Measurements from ENCODE around the gene SORCS2. TPM values are rescaled to one million over a fixed set of nuclear protein-coding genes. Genes with fewer than 3 reads are reported as not detected.

SORCS2 gene
- total and polyA plus RNA-seq, 4 donors, result 0.05 to 8.4 (median 1.8) TPM

DNA sequence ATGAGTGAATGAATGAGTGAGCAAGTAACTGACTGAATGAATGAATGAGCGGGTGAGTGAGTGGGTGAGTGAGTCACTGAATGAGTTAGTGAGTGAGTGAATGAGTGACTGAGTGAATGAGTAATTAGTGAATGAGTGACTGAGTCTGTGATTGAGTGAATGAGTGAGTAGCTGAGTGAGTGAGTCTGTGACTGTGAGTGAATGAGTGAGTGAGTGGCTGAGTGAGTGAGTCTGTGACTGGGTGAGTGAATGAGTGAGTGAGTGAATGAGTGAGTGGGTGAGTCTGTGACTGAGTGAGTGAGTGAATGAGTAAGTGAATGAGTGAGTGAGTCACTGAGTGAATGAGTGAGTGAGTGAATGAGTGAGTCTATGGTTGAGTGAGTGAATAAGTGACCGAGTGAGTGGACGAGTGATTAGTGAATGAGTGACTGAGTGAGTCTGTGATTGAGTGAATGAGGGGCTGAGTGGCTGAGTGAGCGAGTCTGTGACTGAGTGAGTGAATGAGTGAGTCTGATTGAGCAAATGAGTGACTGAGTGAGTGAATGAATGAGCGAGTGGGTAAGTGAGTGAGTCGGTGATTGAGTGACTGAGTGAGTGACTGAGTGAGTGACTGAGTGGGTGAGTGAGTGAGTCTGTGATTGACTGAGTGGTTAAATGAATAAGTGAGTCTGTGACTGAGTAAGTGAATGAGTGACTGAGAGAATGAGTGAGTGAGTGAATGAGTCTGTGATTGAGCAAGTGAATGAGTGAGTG is 465.4 kb downstream of the SORCS2 start:
- Histone ChIP-seq H3K27me3 (ENCODE audit: control insufficient read depth in 1 of 2, insufficient read depth in 2 of 2, low read length in 1 of 2) (no peaks in the 10 kb centered on the region), H3K9me3 (ENCODE audit: control insufficient read depth, low read length) (no peaks in the 10 kb centered on the region), H3K4me1 (ENCODE audit: control insufficient read depth in 1 of 2, insufficient read depth in 2 of 2, low read length in 2 of 2) (no peaks in the 10 kb centered on the region), H3K27ac (ENCODE audit: low read depth in 1 of 2, low read length in 2 of 2) (no peak overlapping the region), H3K4me3 (ENCODE audit: low read length in 2 of 2) (no peak overlapping the region), H3K36me3 (ENCODE audit: control insufficient read depth in 1 of 2, insufficient read depth in 2 of 2, low read length in 1 of 2) (no peaks in the 10 kb centered on the region)
- WGBS, 2 donors, result 98 to 100% methylated on average over 6 of the region's 6 CpGs
- intact Hi-C loops (cut with DNase I), result no loop called here
- no peak for DNase-seq
- ATAC-seq (ENCODE audit: low FRiP score), result no peak

DNA sequence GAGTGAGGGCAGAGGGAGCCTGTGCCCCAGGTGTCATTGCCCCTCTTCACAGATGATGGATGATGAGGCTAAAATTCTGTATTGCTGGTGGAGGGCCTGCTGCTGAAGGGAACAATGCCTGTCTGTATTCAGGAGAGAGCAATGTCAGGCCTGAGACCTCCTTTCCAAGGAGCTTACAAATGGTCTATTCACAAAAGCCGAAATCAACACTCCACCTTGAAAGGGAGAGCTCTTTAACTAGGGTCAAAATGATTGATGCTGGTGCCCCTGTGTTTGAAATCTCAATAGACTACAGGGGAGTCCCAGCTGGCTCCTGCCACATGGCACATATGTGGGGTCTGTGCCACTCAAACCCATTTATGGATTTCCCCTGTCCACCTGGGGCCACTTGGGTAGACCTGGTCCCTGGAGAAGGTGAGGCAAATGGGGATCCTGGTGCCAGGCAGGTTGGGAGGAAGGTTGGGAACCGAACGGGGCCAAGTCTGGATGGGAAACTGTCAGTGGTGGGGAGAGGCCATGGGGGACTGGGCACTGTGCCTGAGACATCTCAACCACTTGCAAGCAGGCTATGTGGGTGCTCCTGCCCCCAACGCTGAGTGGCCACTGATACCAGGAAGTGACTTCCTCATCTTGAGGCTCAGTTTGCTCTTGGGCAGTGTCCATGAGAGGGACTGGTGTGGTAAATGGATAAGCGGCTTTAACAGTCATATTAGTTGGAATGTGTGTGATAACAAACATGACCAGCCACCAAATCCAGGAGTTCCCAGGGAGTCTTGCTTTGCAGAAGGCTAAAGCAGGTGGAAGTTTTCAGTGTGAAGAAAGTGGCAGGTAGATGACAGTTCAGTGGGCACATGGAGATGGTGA is 466.2 kb downstream of the SORCS2 start:
- H3K9me3 ChIP-seq (ENCODE audit: control insufficient read depth, low read length), result no peaks in the 10 kb centered on the region
- intact Hi-C loops (cut with DNase I), result no loop called here
- no peak for ATAC-seq (ENCODE audit: low FRiP score)
- no peak for DNase-seq
- 88 to 92% methylated on average over 5 of the region's 5 CpGs for WGBS, 2 donors
- no peak overlapping the region for H3K27ac ChIP-seq (ENCODE audit: low read depth in 1 of 2, low read length in 2 of 2)
- no peaks in the 10 kb centered on the region for H3K36me3 ChIP-seq (ENCODE audit: control insufficient read depth in 1 of 2, insufficient read depth in 2 of 2, low read length in 1 of 2)
- no peaks in the 10 kb centered on the region for H3K4me1 ChIP-seq (ENCODE audit: control insufficient read depth in 1 of 2, insufficient read depth in 2 of 2, low read length in 2 of 2)
- H3K27me3 ChIP-seq (ENCODE audit: control insufficient read depth in 1 of 2, insufficient read depth in 2 of 2, low read length in 1 of 2), result no peaks in the 10 kb centered on the region
- H3K4me3 ChIP-seq (ENCODE audit: low read length in 2 of 2), result no peak overlapping the region

DNA sequence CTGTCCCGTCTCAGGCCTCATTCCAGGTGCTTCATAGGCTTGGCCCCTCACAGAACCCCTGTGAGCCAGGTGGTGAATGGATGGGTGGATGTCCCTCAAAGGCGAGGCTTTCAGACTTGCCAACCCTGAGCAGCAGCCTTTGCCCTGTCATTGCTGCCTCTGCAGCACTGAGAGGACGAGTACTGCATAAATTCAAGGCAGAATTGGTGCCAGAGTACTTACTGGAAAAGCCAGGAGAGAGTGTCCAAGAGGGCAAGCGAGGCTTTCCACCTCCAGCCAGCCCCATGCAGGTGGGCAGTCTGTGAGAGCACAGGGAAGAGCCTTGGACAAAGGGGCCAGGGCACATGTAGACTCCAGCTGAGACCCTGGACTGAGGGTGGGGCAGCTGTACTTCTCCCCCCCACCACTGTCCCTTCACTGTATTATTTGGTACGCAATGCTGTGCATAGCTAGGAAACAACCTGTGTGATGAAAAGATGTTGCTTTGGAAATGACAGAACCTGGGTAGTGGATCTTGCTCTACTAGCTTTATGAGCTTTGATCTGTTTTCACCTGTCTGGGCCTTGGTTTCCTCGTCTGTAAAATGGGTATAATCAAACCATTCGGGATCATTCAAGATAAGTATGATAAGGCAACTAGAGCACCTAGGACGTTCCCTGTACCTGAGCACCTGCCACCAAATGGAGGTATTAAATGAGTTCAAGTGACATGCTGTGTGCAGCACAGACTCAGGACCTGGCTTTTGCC is 467.3 kb downstream of the SORCS2 start:
- WGBS, 2 donors, result 85 to 86% methylated on average over 8 of the region's 8 CpGs
- no peak for ATAC-seq (ENCODE audit: low FRiP score)
- no peaks in the 10 kb centered on the region for H3K9me3 ChIP-seq (ENCODE audit: control insufficient read depth, low read length)
- intact Hi-C loops (cut with DNase I), result no loop called here
- H3K27ac ChIP-seq (ENCODE audit: low read depth in 1 of 2, low read length in 2 of 2), result no peak overlapping the region
- no peaks in the 10 kb centered on the region for H3K36me3 ChIP-seq (ENCODE audit: control insufficient read depth in 1 of 2, insufficient read depth in 2 of 2, low read length in 1 of 2)
- no peak overlapping the region for H3K4me3 ChIP-seq (ENCODE audit: low read length in 2 of 2)
- no peaks in the 10 kb centered on the region for H3K27me3 ChIP-seq (ENCODE audit: control insufficient read depth in 1 of 2, insufficient read depth in 2 of 2, low read length in 1 of 2)
- H3K4me1 ChIP-seq (ENCODE audit: control insufficient read depth in 1 of 2, insufficient read depth in 2 of 2, low read length in 2 of 2), result no peaks in the 10 kb centered on the region
- DNase-seq, result no peak

DNA sequence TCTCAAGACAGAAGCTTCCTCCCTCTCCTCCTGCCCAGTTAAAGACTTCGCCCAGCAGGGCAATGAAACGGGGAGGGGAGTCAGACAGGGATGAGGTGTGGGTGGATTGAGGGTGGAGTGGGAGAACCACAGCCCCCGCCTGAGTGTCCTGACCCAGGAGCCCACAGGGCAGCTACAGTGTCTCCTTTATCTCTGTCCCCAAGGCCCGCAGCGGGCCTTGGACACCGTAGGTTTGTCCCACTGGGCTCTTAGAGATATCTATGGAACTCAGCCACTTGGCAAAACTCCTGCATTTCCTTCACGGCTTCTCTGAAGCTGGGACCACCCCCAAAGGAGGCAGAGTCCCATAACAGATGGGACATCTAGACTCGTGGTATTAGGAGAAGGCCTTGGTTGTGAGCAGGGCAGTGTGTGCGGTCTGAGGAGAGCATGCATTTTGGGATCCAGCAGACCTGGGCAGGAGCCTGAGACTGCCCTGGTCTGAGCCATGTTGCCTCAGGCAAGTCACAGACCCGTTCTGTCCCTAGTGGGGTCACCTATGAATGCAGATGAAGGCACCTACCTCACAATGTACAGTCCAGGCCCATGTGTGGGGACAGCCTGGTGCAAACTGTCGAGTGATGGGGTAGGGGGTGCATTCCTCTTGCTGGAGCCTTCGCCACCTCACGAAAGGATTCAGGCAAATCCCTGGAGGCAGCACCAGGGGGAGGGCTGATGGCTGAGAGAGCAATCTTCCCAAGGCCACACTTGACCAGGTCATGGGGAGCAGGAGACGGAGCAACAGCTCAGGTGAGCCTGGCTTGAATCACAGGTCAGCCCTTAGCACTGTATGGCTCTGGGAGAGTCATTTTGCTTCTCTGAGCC is 468.1 kb downstream of the SORCS2 start:
- ATAC-seq (ENCODE audit: low FRiP score) (no peak), DNase-seq (no peak)
- Histone ChIP-seq H3K4me3 (ENCODE audit: low read length in 2 of 2) (no peak overlapping the region), H3K27me3 (ENCODE audit: control insufficient read depth in 1 of 2, insufficient read depth in 2 of 2, low read length in 1 of 2) (no peaks in the 10 kb centered on the region), H3K27ac (ENCODE audit: low read depth in 1 of 2, low read length in 2 of 2) (no peak overlapping the region), H3K9me3 (ENCODE audit: control insufficient read depth, low read length) (no peaks in the 10 kb centered on the region), H3K4me1 (ENCODE audit: control insufficient read depth in 1 of 2, insufficient read depth in 2 of 2, low read length in 2 of 2) (no peaks in the 10 kb centered on the region), H3K36me3 (ENCODE audit: control insufficient read depth in 1 of 2, insufficient read depth in 2 of 2, low read length in 1 of 2) (no peaks in the 10 kb centered on the region)
- intact Hi-C loops (cut with DNase I), result no loop called here
- 79 to 81% methylated on average over 14 of the region's 14 CpGs for WGBS, 2 donors

DNA sequence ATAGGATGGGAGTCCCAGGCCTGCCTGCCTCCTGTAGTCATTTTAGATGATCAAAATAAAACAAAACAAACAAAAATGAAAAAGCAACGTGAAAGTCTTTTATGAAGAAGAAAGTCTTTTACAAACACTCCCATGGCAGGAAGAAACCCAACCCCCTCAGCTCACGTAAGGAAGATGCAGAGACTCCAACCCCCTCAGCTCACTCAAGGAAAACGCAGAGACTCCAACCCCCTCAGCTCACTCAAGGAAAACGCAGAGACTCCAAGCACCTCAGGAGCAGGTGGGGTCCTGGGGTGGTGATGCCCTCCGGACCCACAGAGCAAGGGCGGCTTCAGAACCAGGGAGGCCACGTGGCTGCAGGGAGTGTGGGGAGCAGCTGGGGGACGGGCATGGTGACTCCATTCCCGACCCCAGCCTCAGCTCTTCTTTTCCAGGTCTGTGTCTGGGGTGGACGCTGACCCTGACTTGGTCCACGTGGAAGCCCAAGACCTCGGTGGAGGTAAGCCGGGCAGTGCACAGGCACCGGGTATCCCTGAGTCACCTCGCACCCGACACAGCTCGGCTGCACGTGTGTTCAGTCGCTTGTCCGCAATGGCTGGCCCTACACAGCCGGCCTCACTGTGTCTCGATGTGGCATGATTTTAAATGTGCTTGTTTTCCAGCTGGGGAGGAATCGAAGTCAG is 468.9 kb downstream of the SORCS2 start:
- Histone ChIP-seq H3K4me3 (ENCODE audit: low read length in 2 of 2) (no peak overlapping the region), H3K9me3 (ENCODE audit: control insufficient read depth, low read length) (no peaks in the 10 kb centered on the region), H3K27me3 (ENCODE audit: control insufficient read depth in 1 of 2, insufficient read depth in 2 of 2, low read length in 1 of 2) (no peaks in the 10 kb centered on the region), H3K27ac (ENCODE audit: low read depth in 1 of 2, low read length in 2 of 2) (no peak overlapping the region), H3K36me3 (ENCODE audit: control insufficient read depth in 1 of 2, insufficient read depth in 2 of 2, low read length in 1 of 2) (no peaks in the 10 kb centered on the region), H3K4me1 (ENCODE audit: control insufficient read depth in 1 of 2, insufficient read depth in 2 of 2, low read length in 2 of 2) (no peaks in the 10 kb centered on the region)
- ATAC-seq (ENCODE audit: low FRiP score), result no peak
- 86 to 89% methylated on average over 23 of the region's 23 CpGs for WGBS, 2 donors
- no peak for DNase-seq
- intact Hi-C loops (cut with DNase I), result no loop called here

DNA sequence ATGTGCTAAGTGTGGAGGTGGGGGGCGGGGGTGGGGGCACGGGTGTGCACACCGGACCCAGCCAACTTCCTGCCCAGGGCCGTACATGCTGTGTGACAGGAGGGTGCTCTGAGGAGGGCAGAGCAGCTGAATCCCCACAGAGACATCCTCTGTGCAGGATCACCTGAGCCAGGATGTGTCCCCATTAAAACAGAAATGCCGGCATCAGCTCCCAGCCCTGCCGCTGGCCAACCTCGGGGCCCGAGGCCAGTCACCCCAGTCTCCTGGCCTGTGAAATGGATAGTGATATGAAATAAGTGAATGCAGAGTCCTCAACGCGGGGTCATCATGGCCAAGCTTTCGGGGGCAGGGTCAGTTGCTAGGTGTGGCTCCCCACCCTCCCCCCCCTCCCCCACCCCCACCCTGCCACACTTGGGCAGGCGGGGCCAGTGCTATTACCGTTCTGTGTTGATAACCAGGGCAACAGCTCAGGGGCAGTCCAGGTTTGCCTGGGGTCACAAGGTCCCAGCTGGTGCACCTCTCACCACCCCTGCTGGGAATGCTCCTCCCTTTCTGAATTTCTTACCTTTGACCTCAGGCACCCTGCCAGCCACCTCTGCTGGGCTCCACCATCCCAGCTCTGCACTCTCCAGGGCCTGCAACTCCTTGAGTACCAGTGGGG is 469.6 kb downstream of the SORCS2 start:
- no peaks in the 10 kb centered on the region for H3K36me3 ChIP-seq (ENCODE audit: control insufficient read depth in 1 of 2, insufficient read depth in 2 of 2, low read length in 1 of 2)
- intact Hi-C loops (cut with DNase I), result no loop called here

DNA sequence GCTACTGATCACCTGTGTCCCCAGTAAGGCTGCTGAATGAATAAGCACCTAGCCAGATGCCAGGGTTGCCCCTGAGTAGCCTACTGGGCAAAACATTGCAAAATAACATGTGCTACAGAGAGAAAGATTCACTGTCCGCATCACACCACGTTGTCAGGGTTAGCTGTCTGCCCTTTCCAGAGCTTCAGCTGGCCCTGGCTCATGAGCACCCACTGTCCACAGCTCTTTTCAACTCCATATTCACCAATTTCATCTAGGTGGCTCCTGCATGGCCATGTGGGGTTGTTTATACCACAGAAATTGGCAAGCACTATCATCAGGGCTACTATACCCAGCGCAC is 470.1 kb downstream of the SORCS2 start:
- no peak overlapping the region for H3K27ac ChIP-seq (ENCODE audit: low read depth in 1 of 2, low read length in 2 of 2)
- H3K36me3 ChIP-seq (ENCODE audit: control insufficient read depth in 1 of 2, insufficient read depth in 2 of 2, low read length in 1 of 2), result no peaks in the 10 kb centered on the region
- intact Hi-C loops (cut with DNase I), result no loop called here
- H3K27me3 ChIP-seq (ENCODE audit: control insufficient read depth in 1 of 2, insufficient read depth in 2 of 2, low read length in 1 of 2), result no peaks in the 10 kb centered on the region
- H3K9me3 ChIP-seq (ENCODE audit: control insufficient read depth, low read length), result peaks cover 1% of the 10 kb centered on the region
- no peak overlapping the region for H3K4me3 ChIP-seq (ENCODE audit: low read length in 2 of 2)
- ATAC-seq (ENCODE audit: low FRiP score), result no peak
- WGBS, 2 donors, result 96 to 97% methylated on average over 3 of the region's 3 CpGs
- H3K4me1 ChIP-seq (ENCODE audit: control insufficient read depth in 1 of 2, insufficient read depth in 2 of 2, low read length in 2 of 2), result no peaks in the 10 kb centered on the region
- no peak for DNase-seq

More for the DNA sequence above, 469.6 kb downstream of the SORCS2 start:
- no peak for DNase-seq
- Histone ChIP-seq H3K4me3 (ENCODE audit: low read length in 2 of 2) (no peak overlapping the region), H3K9me3 (ENCODE audit: control insufficient read depth, low read length) (peaks cover 1% of the 10 kb centered on the region), H3K27me3 (ENCODE audit: control insufficient read depth in 1 of 2, insufficient read depth in 2 of 2, low read length in 1 of 2) (no peaks in the 10 kb centered on the region), H3K27ac (ENCODE audit: low read depth in 1 of 2, low read length in 2 of 2) (no peak overlapping the region), H3K4me1 (ENCODE audit: control insufficient read depth in 1 of 2, insufficient read depth in 2 of 2, low read length in 2 of 2) (no peaks in the 10 kb centered on the region)
- ATAC-seq (ENCODE audit: low FRiP score), result no peak
- 78 to 80% methylated on average over 13 of the region's 13 CpGs for WGBS, 2 donors

All from aorta (tissue), 5 donors.